Psoas muscle (tissue), 8 donors: ENCODE measurements around the gene KCNG2. TPM values are rescaled to one million over a fixed set of nuclear protein-coding genes. Genes with fewer than 3 reads are reported as not detected.
A peak's percentile ranks its signal among the peaks of the same experiment; 100 is the strongest.

Experiments used
- ATAC-seq, 4 donors: fragments of 200-7000 bp; cut with Tn5 transposase; one replicate each; pipeline ENCODE4 v1.9.1; 2020; ENCODE audit warnings: moderate library complexity in 3 of 4, mild to moderate bottlenecking in 2 of 4
- DNase-seq, 2 donors: peaks; one replicate each; pipeline ENCODE4 v3.0.0-alpha.2; 2020
- H3K27ac ChIP-seq: fragments of 200-600 bp; one replicate; pipeline ENCODE4 v1.8.0; 2022
- H3K27me3 ChIP-seq, 3 donors: fragments of 200-600 bp in 1 of 3; one replicate each; pipeline versions ENCODE4 v1.6.1 to v1.8.0; 2013 to 2022; ENCODE audit warnings: low read length in 2 of 3, mild to moderate bottlenecking in 2 of 3, moderate library complexity in 1 of 3; ENCODE audit not compliant: insufficient read depth in 3 of 3
- H3K36me3 ChIP-seq, 2 donors: fragments of 200-600 bp in 1 of 2; one replicate each; pipeline versions ENCODE4 v1.6.1 to v1.8.0; 2013 to 2022; ENCODE audit warnings: low read depth in 1 of 2, mild to moderate bottlenecking in 1 of 2, moderate library complexity in 1 of 2; ENCODE audit not compliant: insufficient read depth in 1 of 2
- H3K4me1 ChIP-seq: fragments of 200-600 bp; one replicate; pipeline ENCODE4 v1.8.0; 2022
- H3K4me3 ChIP-seq: fragments of 200-600 bp; one replicate; pipeline ENCODE4 v1.8.0; 2022; ENCODE audit warnings: mild to moderate bottlenecking
- H3K9me3 ChIP-seq: fragments of 200-600 bp; one replicate; pipeline ENCODE4 v1.8.0; 2022
- WGBS, 3 donors: extraction: QIAGEN DNeasy Blood & Tissue Kit; methylation state at CpG; one replicate each; pipeline versions ENCODE4 v1.1.6 to v1.1.7; 2013; 5-methylcytosine and 5-hydroxymethylcytosine counted together
- intact Hi-C, 2 donors: fragments of 100-400 bp; cut with DNase I; formaldehyde crosslinking; loops; one replicate each; pipeline versions ENCODE4 v1.11.0 to v1.14.2; 2022
- polyA plus RNA-seq, 3 donors: library from polyadenylated mRNA; stranded (reverse); fragments of 200-250 nt; gene quantifications; one replicate each; pipeline ENCODE4 v1.2.3, GENCODE V29; 2013
- total RNA-seq, 4 donors: library from RNA; stranded (reverse); fragmentation: NEBNext Ultra II Directional in 2 of 4; extraction: Animal tissue kit (Norgen Biotek cat#: 25700) in 2 of 4; gene quantifications; one replicate each; pipeline versions ENCODE4 v1.2.1 to v1.2.4, GENCODE V29; 2021 to 2023
- TF ChIP-seq, protein P1 (sequence below): fragments of 200-600 bp; IDR thresholded peaks from one replicate; pipeline ENCODE4 v1.8.0; 2022; ENCODE audit warnings: antibody characterized with exemption
- donor health status: healthy with polysubstance abuse.
- donor health status: DM: no; HTN: no; CAD: no; lungs with moderate emphysema.
- donor health status: Bipolar disorder and iron deficiency.
- donor health status: healthy.
- donor health status: DM: yes; HTN: yes; CAD: no.
- donor health status: DM: no; HTN: no; CAD: no.
- donor health status: DM: no; HTN: no; CAD: no.
- donor health status: DM: yes; HTN: yes; CAD: no.

Gene KCNG2
- total and polyA plus RNA-seq, 7 donors: 0.04 to 0.54 (median 0.27) TPM; not detected in 2

DNA sequence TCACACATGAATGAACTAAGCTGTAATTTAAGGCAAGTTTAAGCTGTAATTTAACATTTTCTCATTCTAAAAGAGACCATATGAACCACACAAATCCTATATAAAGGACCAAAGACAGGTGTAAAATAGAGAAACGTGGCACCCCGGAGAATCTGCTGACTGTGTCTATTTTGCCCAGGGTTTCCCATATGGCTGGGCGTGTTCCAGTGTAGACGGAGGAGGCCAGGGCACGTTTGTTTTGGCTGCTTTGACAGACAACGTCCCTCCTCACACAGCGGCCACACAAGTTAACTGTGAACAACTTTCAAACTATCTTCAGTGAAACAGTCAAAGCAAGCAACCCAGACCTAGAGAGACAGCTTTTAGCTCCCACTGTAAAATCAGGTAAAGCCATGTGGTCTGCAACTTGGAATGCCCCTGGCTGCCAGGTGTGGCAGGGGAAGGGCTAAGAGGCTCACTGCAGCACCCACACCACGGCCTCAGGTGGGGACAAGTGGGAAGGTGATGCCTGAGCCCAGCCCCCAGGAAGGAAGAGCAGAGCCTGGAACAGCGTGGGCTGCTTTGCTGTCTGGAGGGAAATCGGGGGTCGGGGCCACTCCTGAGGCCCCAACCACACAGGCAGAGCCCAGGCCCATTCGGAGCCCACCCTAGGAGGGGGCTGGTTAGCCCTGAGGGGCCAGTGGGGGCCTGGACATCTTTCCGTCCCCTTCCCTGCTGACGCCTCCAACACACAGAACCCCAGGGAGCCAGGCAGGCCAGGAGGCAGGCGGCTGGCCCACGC lies 113.0 kb downstream of the KCNG2 start:
- WGBS, 3 donors: 71 to 75% (median 74%) methylated on average over 16 of the region's 16 CpGs
- ATAC-seq (no peak), DNase-seq (no peak)
- Histone ChIP-seq H3K36me3 (peaks cover 0 to 31% of the 10 kb centered on the region in 2 donors), H3K9me3 (no peaks in the 10 kb centered on the region), H3K27ac (no peak overlapping the region), H3K27me3 (no peaks in the 10 kb centered on the region), H3K4me1 (peaks cover 4% of the 10 kb centered on the region), H3K4me3 (no peak overlapping the region)
- TF ChIP-seq, protein P1, sequence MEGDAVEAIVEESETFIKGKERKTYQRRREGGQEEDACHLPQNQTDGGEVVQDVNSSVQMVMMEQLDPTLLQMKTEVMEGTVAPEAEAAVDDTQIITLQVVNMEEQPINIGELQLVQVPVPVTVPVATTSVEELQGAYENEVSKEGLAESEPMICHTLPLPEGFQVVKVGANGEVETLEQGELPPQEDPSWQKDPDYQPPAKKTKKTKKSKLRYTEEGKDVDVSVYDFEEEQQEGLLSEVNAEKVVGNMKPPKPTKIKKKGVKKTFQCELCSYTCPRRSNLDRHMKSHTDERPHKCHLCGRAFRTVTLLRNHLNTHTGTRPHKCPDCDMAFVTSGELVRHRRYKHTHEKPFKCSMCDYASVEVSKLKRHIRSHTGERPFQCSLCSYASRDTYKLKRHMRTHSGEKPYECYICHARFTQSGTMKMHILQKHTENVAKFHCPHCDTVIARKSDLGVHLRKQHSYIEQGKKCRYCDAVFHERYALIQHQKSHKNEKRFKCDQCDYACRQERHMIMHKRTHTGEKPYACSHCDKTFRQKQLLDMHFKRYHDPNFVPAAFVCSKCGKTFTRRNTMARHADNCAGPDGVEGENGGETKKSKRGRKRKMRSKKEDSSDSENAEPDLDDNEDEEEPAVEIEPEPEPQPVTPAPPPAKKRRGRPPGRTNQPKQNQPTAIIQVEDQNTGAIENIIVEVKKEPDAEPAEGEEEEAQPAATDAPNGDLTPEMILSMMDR: no peak
- intact Hi-C loops: no loop called here

GRCh38 chr18:79911344-79912270 lies 113.9 kb downstream of the KCNG2 start:
- DNase-seq (peak; percentile 67 to 77), ATAC-seq (peak; percentile 62 to 80 (median 74))
- 40 to 50% (median 47%) methylated on average over 27 to 29 of the region's 29 CpGs for WGBS, 3 donors
- Histone ChIP-seq H3K4me1 (peaks cover 4% of the 10 kb centered on the region), H3K9me3 (no peaks in the 10 kb centered on the region), H3K27me3 (no peaks in the 10 kb centered on the region), H3K36me3 (peaks cover 0 to 35% of the 10 kb centered on the region in 2 donors), H3K4me3 (no peak overlapping the region), H3K27ac (no peak overlapping the region)
- TF ChIP-seq, protein P1: no peak
- intact Hi-C loops: no loop called here

DNA sequence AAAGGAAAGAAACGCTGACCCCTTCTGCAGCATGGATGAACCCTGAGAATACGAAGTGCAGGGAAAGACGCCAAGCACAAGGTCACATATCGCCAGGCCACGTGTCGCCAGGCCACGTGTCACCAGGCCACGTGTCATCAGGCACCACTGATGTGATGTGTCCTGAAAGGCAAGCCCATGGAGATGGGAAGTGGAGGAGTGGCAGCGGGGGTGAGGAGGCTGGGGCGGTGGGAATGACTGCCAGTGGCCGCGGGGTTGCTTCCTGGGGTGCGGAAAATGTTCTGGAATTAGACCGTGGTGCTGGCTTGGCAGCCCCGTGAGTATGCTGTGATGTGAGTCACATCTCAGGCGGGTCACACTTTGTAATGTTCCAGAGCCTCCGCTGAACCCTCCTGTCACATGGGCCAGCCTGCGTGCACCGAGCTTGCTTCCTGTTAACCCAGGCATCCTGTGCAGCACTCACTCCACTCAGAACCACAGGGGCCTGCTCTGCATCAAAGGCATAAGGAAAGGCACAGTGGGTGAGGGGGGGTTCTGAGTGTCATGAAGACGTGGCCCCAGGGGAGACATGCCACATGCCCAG lies 114.8 kb downstream of the KCNG2 start:
- DNase-seq (peak; percentile 68 to 80), ATAC-seq (peak; percentile 82 to 86 (median 84))
- intact Hi-C loops: no loop called here
- H3K4me3 ChIP-seq: no peak overlapping the region
- TF ChIP-seq, protein P1: no peak
- H3K36me3 ChIP-seq: peaks cover 0 to 31% of the 10 kb centered on the region in 2 donors
- H3K27me3 ChIP-seq: no peaks in the 10 kb centered on the region
- no peaks in the 10 kb centered on the region for H3K9me3 ChIP-seq
- H3K4me1 ChIP-seq: peaks cover 4% of the 10 kb centered on the region
- H3K27ac ChIP-seq: peak overlapping the region; percentile 53
- 29 to 42% (median 36%) methylated on average over 20 of the region's 20 CpGs for WGBS, 3 donors

DNA sequence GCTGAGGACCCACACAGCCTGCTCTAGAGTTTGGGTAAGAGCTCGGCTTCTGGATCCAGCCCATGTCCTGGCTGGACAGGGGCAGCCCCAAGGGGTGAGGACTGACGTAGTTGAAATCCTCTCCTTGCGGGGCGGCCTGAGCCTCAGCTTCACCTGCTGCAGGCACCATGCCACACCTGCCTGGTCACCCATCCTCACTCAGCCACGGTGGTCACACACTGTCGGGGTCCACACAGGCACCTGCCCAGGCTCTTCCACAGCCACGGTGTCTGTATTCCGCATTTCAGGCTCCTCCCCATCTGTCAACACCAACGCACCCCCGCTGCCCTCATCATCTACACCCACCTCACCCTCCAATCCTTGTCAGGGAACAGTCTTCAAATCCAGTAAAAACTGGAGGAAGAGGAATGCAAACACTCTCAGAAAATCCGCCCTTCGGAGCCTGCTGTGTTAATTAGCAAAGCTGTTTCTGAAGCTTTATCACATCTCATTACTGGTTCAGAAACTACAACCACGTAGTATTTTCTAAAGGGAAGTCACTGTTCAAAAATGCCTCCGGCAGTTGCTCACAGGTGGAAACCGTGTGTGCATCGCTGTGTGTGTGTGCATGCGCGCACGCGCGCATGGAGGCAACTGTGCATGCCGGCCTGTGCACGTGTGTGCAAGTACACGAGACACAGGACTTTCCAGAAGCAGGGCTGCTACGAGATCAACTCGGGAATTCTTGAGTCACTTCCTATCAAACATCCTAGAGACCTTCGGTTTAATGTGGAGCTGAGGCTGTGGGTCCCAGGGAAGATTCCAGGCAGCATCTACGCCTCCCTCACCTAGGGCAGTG lies 115.5 kb downstream of the KCNG2 start:
- DNase-seq (no peak), ATAC-seq (no peak)
- intact Hi-C loops: no loop called here
- Histone ChIP-seq H3K27ac (peak overlapping the region; percentile 53), H3K36me3 (peaks cover 0 to 29% of the 10 kb centered on the region in 2 donors), H3K27me3 (no peaks in the 10 kb centered on the region), H3K9me3 (no peaks in the 10 kb centered on the region), H3K4me3 (no peak overlapping the region), H3K4me1 (peaks cover 4% of the 10 kb centered on the region)
- WGBS, 3 donors: 86 to 89% (median 88%) methylated on average over 26 to 28 of the region's 28 CpGs
- TF ChIP-seq, protein P1: no peak
